Neutrophil (primary cell): ENCODE data around the gene ZSCAN9.

Experiments
- H3K27ac ChIP-seq: fragments of 200-600 bp; sonication (generic); 2 replicates; pipeline ENCODE4 v1.5.1; 2016; ENCODE audit warnings: mild to moderate bottlenecking, moderate library complexity
- H3K27me3 ChIP-seq: fragments of 200-600 bp; sonication (generic); 2 replicates; pipeline ENCODE4 v1.6.0; 2016; ENCODE audit warnings: mild to moderate bottlenecking
- H3K36me3 ChIP-seq: fragments of 200-600 bp; sonication (generic); 2 replicates; pipeline ENCODE4 v1.5.1; 2017
- H3K4me1 ChIP-seq, 2 experiments: fragments of 200-600 bp in 1 of 2; sonication (generic) in 1 of 2; 1 replicate in 1 of 2; 2 replicates in 1 of 2; pipeline versions ENCODE4 v1.5.1 to v1.6.1; 2013 to 2016; ENCODE audit warnings: low read depth in 1 of 2, low read length in 1 of 2, mild to moderate bottlenecking in 1 of 2, moderate library complexity in 1 of 2; ENCODE audit not compliant: control insufficient read depth in 1 of 2, insufficient read depth in 1 of 2
- H3K4me3 ChIP-seq, 2 experiments: fragments of 200-600 bp in 1 of 2; sonication (generic) in 1 of 2; 1 replicate in 1 of 2; 2 replicates in 1 of 2; pipeline ENCODE4 v1.5.1; 2013 to 2016; ENCODE audit warnings: low read depth in 1 of 2, low read length in 1 of 2, mild to moderate bottlenecking in 1 of 2, moderate library complexity in 1 of 2
- H3K9me3 ChIP-seq: fragments of 200-600 bp; sonication (generic); 2 replicates; pipeline ENCODE4 v1.5.1; 2016
- TF ChIP-seq, protein P1 (sequence below): fragments of 200-600 bp; sonication (generic); IDR thresholded peaks from 2 replicates; pipeline ENCODE4 v1.5.1; 2016; ENCODE audit warnings: antibody characterized with exemption

The ZSCAN9 gene

DNA sequence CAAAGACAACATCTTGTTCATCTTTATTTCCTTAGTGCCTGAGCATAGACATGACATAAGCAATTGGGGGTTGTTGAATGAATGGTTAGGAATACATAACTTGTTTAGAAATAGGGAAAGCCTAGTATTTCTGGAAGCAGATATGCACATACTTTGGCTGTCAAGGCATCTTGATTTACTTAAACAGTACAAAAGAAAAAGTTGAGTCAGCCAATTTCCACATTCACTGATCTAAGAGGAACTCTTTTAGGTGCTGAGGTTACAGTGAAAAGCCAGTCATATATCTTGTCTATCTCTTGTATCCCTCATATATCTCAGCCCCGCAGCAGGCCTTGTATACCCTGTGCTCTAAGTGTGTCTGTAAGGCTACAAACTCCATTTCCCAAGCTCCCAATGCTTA lies 15.4 kb downstream of the ZSCAN9 start:
- Histone ChIP-seq H3K27me3 (no peaks in the 10 kb centered on the region), H3K27ac (no peak overlapping the region), H3K4me1 (no peaks in the 10 kb centered on the region), H3K36me3 (peaks cover 13% of the 10 kb centered on the region), H3K9me3 (no peaks in the 10 kb centered on the region), H3K4me3 (no peak overlapping the region)
- TF ChIP-seq, protein P1, sequence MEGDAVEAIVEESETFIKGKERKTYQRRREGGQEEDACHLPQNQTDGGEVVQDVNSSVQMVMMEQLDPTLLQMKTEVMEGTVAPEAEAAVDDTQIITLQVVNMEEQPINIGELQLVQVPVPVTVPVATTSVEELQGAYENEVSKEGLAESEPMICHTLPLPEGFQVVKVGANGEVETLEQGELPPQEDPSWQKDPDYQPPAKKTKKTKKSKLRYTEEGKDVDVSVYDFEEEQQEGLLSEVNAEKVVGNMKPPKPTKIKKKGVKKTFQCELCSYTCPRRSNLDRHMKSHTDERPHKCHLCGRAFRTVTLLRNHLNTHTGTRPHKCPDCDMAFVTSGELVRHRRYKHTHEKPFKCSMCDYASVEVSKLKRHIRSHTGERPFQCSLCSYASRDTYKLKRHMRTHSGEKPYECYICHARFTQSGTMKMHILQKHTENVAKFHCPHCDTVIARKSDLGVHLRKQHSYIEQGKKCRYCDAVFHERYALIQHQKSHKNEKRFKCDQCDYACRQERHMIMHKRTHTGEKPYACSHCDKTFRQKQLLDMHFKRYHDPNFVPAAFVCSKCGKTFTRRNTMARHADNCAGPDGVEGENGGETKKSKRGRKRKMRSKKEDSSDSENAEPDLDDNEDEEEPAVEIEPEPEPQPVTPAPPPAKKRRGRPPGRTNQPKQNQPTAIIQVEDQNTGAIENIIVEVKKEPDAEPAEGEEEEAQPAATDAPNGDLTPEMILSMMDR: no peak

DNA sequence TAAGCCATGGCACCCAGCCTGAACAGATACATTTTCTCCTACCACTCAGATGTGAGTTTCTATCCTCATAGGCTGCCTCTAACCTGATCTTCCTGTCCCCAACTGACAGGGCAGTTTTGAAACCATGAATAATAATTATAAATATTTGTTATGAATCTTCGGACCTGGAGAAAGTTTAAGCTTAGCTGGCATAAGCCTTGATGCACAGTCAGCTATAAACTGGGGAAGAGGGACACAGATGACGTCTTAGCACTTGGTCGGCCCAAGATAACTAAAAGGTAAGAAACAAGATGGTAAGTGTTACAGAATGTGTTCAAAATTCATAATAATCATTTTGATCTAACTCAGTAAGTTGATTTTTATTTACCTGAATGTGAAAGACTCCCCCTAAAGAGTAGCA lies 18.9 kb downstream of the ZSCAN9 start:
- Histone ChIP-seq H3K36me3 (peaks cover 43% of the 10 kb centered on the region), H3K27me3 (no peaks in the 10 kb centered on the region), H3K4me1 (no peaks in the 10 kb centered on the region), H3K4me3 (no peak overlapping the region), H3K27ac (no peak overlapping the region), H3K9me3 (no peaks in the 10 kb centered on the region)
- TF ChIP-seq, protein P1: no peak

DNA sequence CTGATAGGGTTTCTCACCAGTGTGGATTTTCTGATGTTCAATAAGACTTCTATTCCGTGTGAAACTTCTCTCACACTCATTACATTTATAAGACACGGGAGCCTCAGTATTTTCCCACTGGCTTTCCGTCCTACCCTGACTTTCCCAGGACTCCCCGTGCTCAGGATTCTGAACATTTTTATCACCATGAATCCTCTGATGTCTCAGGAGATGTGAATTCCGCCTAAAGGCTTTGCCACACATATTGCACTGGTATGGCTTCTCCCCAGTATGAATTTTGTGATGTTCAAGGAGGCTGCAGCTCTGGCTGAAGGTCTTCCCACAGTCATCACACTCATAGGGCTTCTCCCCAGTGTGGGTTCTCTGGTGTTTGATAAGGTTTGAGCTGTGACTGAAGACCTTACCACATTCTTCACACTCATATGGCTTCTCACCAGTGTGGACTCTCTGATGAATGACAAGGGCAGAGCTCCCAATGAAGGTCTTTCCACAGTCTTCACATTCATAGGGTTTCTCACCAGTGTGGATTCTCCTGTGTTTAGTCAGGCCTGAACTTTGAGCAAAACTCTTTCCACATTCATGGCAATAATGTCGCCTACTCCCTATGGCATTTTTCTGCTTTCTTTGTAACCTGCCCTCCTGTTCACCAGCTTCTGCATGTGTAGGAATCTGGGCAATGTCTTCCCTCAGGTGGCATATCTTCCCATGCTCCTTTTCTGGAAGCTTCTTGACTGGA lies 20.3 kb downstream of the ZSCAN9 start:
- H3K9me3 ChIP-seq: no peaks in the 10 kb centered on the region
- TF ChIP-seq, protein P1: no peak
- H3K36me3 ChIP-seq: peaks cover 43% of the 10 kb centered on the region
- no peak overlapping the region for H3K4me3 ChIP-seq
- no peaks in the 10 kb centered on the region for H3K27me3 ChIP-seq
- no peak overlapping the region for H3K27ac ChIP-seq
- H3K4me1 ChIP-seq: no peaks in the 10 kb centered on the region

DNA sequence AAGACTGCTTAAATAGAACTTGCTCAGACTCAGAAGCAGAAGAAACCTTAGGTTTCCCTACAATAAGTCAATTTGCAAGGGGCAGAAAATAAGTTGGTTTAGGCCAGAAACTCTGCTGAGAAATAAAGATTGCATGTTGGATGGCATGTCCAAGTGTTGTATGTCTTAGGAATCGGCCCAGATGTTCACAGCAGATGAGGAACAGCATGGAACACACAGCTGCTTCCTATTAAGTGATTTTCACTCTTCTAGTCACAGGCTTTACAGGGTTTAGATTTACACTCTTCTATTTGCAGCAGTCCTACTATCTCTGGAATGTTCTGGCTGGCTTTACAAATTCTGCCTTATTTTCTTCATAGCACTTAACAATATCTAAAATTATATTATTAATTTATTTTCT lies 23.8 kb downstream of the ZSCAN9 start:
- no peak overlapping the region for H3K27ac ChIP-seq
- no peaks in the 10 kb centered on the region for H3K27me3 ChIP-seq
- TF ChIP-seq, protein P1: no peak
- H3K4me1 ChIP-seq: peaks cover 20 to 23% of the 10 kb centered on the region in 2 experiments
- H3K36me3 ChIP-seq: peaks cover 43% of the 10 kb centered on the region
- H3K9me3 ChIP-seq: no peaks in the 10 kb centered on the region
- no peak overlapping the region for H3K4me3 ChIP-seq

DNA sequence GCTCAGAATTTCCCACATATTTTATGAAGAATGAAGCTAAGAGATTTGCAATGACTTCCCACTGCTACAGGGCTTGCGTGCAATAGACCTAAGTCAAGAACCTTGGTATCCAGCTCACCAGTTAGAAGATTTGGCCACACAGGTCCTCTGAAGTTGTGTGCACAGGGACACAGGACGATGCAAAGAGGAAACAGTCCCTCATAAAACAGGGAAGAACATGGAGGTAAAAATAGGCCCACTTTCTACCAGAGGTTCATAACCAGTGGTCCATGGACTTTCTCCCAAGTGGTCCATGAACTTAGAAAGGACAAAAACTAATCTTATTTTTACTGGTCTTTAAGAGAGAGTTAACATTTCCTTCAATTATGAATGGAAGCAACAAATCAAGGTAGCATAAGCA lies 25.7 kb downstream of the ZSCAN9 start:
- no peak overlapping the region for H3K27ac ChIP-seq
- H3K4me3 ChIP-seq: no peak overlapping the region

More for the DNA sequence above, 25.7 kb downstream of the ZSCAN9 start:
- Histone ChIP-seq H3K4me1 (peaks cover 25 to 30% of the 10 kb centered on the region in 2 experiments), H3K36me3 (peaks cover 26% of the 10 kb centered on the region), H3K9me3 (no peaks in the 10 kb centered on the region), H3K27me3 (no peaks in the 10 kb centered on the region)
- TF ChIP-seq, protein P1: no peak
